GM18502 (cell line): ENCODE measurements around the gene KCTD16.
A peak's percentile ranks its signal among the peaks of the same experiment; 100 is the strongest.

ENCODE experiments used
- ATAC-seq: cut with Tn5 transposase; IDR thresholded peaks from one replicate; pipeline ENCODE4 v1.9.1; 2021; ENCODE audit warnings: mild to moderate bottlenecking; ENCODE audit not compliant: unreplicated experiment, poor library complexity

The KCTD16 gene

GRCh38 chr5:144275329-144275728 lies 104.7 kb downstream of the KCTD16 start:
- ATAC-seq, result no peak

- ATAC-seq, result no peak
Observed at GRCh38 chr5:144276034-144276822, 105.6 kb downstream of the KCTD16 start.

GRCh38 chr5:144281784-144282183 lies 111.1 kb downstream of the KCTD16 start:
- no peak for ATAC-seq

GRCh38 chr5:144284036-144284435 lies 113.4 kb downstream of the KCTD16 start:
- no peak for ATAC-seq

GRCh38 chr5:144284931-144285502 lies 114.3 kb downstream of the KCTD16 start:
- no peak for ATAC-seq

- no peak for ATAC-seq
Observed at GRCh38 chr5:144289277-144289676, 118.6 kb downstream of the KCTD16 start.

- ATAC-seq, result no peak
Observed at GRCh38 chr5:144292029-144292428, 121.4 kb downstream of the KCTD16 start.

- ATAC-seq, result no peak
Observed at GRCh38 chr5:144295284-144295683, 124.6 kb downstream of the KCTD16 start.

GRCh38 chr5:144297081-144297480 lies 126.4 kb downstream of the KCTD16 start:
- ATAC-seq, result no peak

GRCh38 chr5:144298658-144299057 lies 128.0 kb downstream of the KCTD16 start:
- no peak for ATAC-seq

GRCh38 chr5:144304688-144305087 lies 134.0 kb downstream of the KCTD16 start:
- ATAC-seq, result peak; percentile 58

- no peak for ATAC-seq
Observed at GRCh38 chr5:144307736-144308135, 137.1 kb downstream of the KCTD16 start.

GRCh38 chr5:144308174-144308573 lies 137.5 kb downstream of the KCTD16 start:
- ATAC-seq, result no peak

- no peak for ATAC-seq
Observed at GRCh38 chr5:144308906-144309670, 138.4 kb downstream of the KCTD16 start.

- ATAC-seq, result no peak
Observed at GRCh38 chr5:144310621-144311020, 139.9 kb downstream of the KCTD16 start.

- ATAC-seq, result no peak
Observed at GRCh38 chr5:144313147-144313726, 142.6 kb downstream of the KCTD16 start.

GRCh38 chr5:144315026-144315425 lies 144.4 kb downstream of the KCTD16 start:
- ATAC-seq, result no peak

GRCh38 chr5:144315994-144316634 lies 145.4 kb downstream of the KCTD16 start:
- ATAC-seq, result no peak

GRCh38 chr5:144318011-144318410 lies 147.3 kb downstream of the KCTD16 start:
- no peak for ATAC-seq

- no peak for ATAC-seq
Observed at GRCh38 chr5:144318460-144318859, 147.8 kb downstream of the KCTD16 start.
